K562 (cell line): ENCODE data around the gene CEBPE. TPM values are rescaled to one million over a fixed set of nuclear protein-coding genes. Genes with fewer than 3 reads are reported as not detected.

Source experiments
- BRF2 ChIP-seq: IDR thresholded peaks from 3 replicates; pipeline ENCODE4 v1.6.1; 2011; ENCODE audit warnings: borderline replicate concordance, mild to moderate bottlenecking; ENCODE audit not compliant: insufficient read length, insufficient read depth
- E2F3 ChIP-seq: fragments of 250-450 bp; sonication (Bioruptor Pico); IDR thresholded peaks from 2 replicates; pipeline ENCODE4 v1.4.0; 2020; ENCODE audit warnings: mild to moderate bottlenecking
- EP400 ChIP-seq: fragments of 450-650 bp; IDR thresholded peaks from 2 replicates; pipeline ENCODE4 v1.6.1; 2017; ENCODE audit warnings: antibody characterized with exemption, mild to moderate bottlenecking, moderate library complexity
- FOXJ2 ChIP-seq: fragments of 200-800 bp; sonication (Bioruptor generic); IDR thresholded peaks from 2 replicates; pipeline ENCODE4 v1.6.1; 2016; ENCODE audit warnings: missing genetic modification characterization, missing compliant biosample characterization
- GATAD2B ChIP-seq: fragments of 450-650 bp; IDR thresholded peaks from 2 replicates; pipeline ENCODE4 v1.6.1; 2017; ENCODE audit warnings: mild to moderate bottlenecking, borderline replicate concordance
- NFIC ChIP-seq: fragments of 450-650 bp; IDR thresholded peaks from 2 replicates; pipeline ENCODE4 v1.6.1; 2017; ENCODE audit warnings: mild to moderate bottlenecking, inconsistent platforms
- RFX1 ChIP-seq: fragments of 450-650 bp; IDR thresholded peaks from 2 replicates; pipeline ENCODE4 v1.6.1; 2016; ENCODE audit warnings: mild to moderate bottlenecking, moderate library complexity
- ZKSCAN8 ChIP-seq: fragments of 200-800 bp; sonication (Bioruptor generic); IDR thresholded peaks from 2 replicates; pipeline ENCODE4 v1.6.1; 2016; ENCODE audit warnings: missing genetic modification characterization, missing compliant biosample characterization
- ZNF146 ChIP-seq: IDR thresholded peaks from one replicate; pipeline ENCODE4 v1.6.1; 2018; ENCODE audit warnings: missing compliant biosample characterization; ENCODE audit not compliant: unreplicated experiment
- ZNF197 ChIP-seq: fragments of 200-800 bp; sonication (Bioruptor generic); IDR thresholded peaks from 2 replicates; pipeline ENCODE4 v1.6.1; 2016; ENCODE audit warnings: low read depth, missing genetic modification characterization, missing compliant biosample characterization
- ZNF561 ChIP-seq: fragments of 450-650 bp; formaldehyde crosslinking; conservative IDR thresholded peaks from 2 replicates; pipeline ENCODE4 v1.4.0; 2020; ENCODE audit warnings: mild to moderate bottlenecking, moderate library complexity
- ZNF583 ChIP-seq: fragments of 250-450 bp; sonication (Bioruptor Pico); IDR thresholded peaks from 2 replicates; pipeline ENCODE4 v1.4.0; 2020
- ZNF644 ChIP-seq: fragments of 200-800 bp; sonication (Bioruptor generic); IDR thresholded peaks from 2 replicates; pipeline ENCODE4 v1.6.1; 2016; ENCODE audit warnings: low read depth, missing genetic modification characterization, missing compliant biosample characterization
- polyA plus RNA-seq, 8 experiments: library from polyadenylated mRNA; depleted of rRNA in 4 of 8; stranded (reverse) in 5 of 8; unstranded in 3 of 8; fragments of >200 nt; fragmentation: Nextera tagmentation in 2 of 8; fragmentation: Illumina TruSeq in 1 of 8; extraction: Ambion mirVana in 2 of 8; extraction: Trizol in 1 of 8; gene quantifications; 2 replicates each; pipeline versions ENCODE4 v1.2.1 to v1.2.3, GENCODE V29; 2011 to 2014; ENCODE audit warnings: inconsistent platforms in 1 of 8, missing spikeins in 1 of 8
- total RNA-seq, 7 experiments: library from RNA; depleted of rRNA in 6 of 7; stranded (reverse); fragments of >200 nt in 6 of 7; fragmentation: Illumina TruSeq in 2 of 7; extraction: Trizol in 2 of 7; gene quantifications; 2 replicates each; pipeline versions ENCODE4 v1.2.1 to v1.2.3, GENCODE V29; 2011 to 2021; ENCODE audit warnings: low replicate concordance in 1 of 7
- TF ChIP-seq, protein P1 (sequence below): sonication (generic); formaldehyde crosslinking; IDR thresholded peaks from 2 replicates; pipeline ENCODE4 v1.8.0; 2022; ENCODE audit warnings: mild to moderate bottlenecking, missing genetic modification reagents, borderline replicate concordance
- TF ChIP-seq, protein P2 (sequence below): IDR thresholded peaks from 2 replicates; pipeline ENCODE4 v1.6.1; 2012; ENCODE audit warnings: low read depth, low read length, improper control_type of control experiment, borderline replicate concordance
- TF ChIP-seq, protein P3 (sequence below): sonication (generic); formaldehyde crosslinking; IDR thresholded peaks from 2 replicates; pipeline ENCODE4 v1.8.0; 2022; ENCODE audit warnings: missing genetic modification reagents, mild to moderate bottlenecking, moderate library complexity, borderline replicate concordance
- TF ChIP-seq, protein P4 (sequence below): sonication (generic); formaldehyde crosslinking; IDR thresholded peaks from 2 replicates; pipeline ENCODE4 v1.8.1; 2023; ENCODE audit warnings: missing genetic modification reagents, mild to moderate bottlenecking, borderline replicate concordance

Gene CEBPE
- total and polyA plus RNA-seq, 9 of the 15 experiments (the other 6 are each of a cell fraction or from before 2014, with no cell fraction given), result 0.09 to 0.15 (median 0.13) TPM; not detected in 6

DNA sequence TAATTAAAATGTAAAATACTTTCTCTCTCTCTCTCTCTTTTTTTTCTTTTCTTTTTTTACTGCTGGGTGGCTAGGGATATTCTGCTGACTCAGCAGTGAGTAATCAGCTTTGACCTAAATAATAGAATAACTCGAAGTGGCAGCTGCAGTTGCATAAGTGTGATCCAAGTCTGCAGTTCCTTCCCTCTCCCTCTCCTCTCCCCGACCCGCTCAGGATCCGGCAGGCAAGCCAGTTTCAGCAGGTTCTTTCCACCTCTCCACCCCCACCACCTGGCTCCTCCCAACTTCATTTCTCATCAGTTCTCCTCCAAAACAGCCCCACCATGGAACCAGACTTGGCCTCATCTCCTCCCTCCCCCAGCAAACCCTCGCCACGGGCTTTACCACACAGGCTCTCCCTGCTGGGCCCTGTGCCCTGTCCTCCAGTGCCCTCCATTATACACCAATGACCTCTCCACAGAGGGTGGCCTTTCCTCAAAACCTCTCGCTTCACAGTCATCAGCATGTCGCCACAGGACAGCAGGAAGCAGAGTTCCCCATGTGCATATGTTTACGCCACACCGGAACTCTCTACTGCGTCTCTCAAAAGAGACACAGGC is 42.0 kb upstream of the CEBPE start (continued):
- TF ChIP-seq, protein P1, sequence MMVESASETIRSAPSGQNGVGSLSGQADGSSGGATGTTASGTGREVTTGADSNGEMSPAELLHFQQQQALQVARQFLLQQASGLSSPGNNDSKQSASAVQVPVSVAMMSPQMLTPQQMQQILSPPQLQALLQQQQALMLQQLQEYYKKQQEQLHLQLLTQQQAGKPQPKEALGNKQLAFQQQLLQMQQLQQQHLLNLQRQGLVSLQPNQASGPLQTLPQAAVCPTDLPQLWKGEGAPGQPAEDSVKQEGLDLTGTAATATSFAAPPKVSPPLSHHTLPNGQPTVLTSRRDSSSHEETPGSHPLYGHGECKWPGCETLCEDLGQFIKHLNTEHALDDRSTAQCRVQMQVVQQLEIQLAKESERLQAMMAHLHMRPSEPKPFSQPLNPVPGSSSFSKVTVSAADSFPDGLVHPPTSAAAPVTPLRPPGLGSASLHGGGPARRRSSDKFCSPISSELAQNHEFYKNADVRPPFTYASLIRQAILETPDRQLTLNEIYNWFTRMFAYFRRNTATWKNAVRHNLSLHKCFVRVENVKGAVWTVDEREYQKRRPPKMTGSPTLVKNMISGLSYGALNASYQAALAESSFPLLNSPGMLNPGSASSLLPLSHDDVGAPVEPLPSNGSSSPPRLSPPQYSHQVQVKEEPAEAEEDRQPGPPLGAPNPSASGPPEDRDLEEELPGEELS (CRISPR knock-in tag), result no peak
- TF ChIP-seq ZNF583 (CRISPR knock-in tag) (0 out of 2 replicates have a peak, but pooled peaks have one; percentile 48), ZNF561 (CRISPR knock-in tag) (no peak), RFX1 (no peak), NFIC (0 out of 2 replicates have a peak, but pooled peaks have one; percentile 36), E2F3 (CRISPR knock-in tag) (no peak), ZNF146 (no peak), GATAD2B (no peak), FOXJ2 (tag) (no peak), ZNF644 (tag) (no peak), BRF2 (no peak), ZNF197 (CRISPR knock-in tag) (no peak), EP400 (peak; percentile 63; the same call in 1 of the 2 replicates), ZKSCAN8 (CRISPR knock-in tag) (no peak)
- TF ChIP-seq, protein P2, sequence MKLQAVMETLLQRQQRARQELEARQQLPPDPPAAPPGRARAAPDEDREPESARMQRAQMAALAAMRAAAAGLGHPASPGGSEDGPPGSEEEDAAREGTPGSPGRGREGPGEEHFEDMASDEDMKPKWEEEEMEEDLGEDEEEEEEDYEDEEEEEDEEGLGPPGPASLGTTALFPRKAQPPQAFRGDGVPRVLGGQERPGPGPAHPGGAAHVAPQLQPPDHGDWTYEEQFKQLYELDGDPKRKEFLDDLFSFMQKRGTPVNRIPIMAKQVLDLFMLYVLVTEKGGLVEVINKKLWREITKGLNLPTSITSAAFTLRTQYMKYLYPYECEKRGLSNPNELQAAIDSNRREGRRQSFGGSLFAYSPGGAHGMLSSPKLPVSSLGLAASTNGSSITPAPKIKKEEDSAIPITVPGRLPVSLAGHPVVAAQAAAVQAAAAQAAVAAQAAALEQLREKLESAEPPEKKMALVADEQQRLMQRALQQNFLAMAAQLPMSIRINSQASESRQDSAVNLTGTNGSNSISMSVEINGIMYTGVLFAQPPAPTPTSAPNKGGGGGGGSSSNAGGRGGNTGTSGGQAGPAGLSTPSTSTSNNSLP, result no peak
- TF ChIP-seq, protein P3, sequence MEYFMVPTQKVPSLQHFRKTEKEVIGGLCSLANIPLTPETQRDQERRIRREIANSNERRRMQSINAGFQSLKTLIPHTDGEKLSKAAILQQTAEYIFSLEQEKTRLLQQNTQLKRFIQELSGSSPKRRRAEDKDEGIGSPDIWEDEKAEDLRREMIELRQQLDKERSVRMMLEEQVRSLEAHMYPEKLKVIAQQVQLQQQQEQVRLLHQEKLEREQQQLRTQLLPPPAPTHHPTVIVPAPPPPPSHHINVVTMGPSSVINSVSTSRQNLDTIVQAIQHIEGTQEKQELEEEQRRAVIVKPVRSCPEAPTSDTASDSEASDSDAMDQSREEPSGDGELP, result peak; percentile 56; the same call in 1 of the 2 replicates
- TF ChIP-seq, protein P4, sequence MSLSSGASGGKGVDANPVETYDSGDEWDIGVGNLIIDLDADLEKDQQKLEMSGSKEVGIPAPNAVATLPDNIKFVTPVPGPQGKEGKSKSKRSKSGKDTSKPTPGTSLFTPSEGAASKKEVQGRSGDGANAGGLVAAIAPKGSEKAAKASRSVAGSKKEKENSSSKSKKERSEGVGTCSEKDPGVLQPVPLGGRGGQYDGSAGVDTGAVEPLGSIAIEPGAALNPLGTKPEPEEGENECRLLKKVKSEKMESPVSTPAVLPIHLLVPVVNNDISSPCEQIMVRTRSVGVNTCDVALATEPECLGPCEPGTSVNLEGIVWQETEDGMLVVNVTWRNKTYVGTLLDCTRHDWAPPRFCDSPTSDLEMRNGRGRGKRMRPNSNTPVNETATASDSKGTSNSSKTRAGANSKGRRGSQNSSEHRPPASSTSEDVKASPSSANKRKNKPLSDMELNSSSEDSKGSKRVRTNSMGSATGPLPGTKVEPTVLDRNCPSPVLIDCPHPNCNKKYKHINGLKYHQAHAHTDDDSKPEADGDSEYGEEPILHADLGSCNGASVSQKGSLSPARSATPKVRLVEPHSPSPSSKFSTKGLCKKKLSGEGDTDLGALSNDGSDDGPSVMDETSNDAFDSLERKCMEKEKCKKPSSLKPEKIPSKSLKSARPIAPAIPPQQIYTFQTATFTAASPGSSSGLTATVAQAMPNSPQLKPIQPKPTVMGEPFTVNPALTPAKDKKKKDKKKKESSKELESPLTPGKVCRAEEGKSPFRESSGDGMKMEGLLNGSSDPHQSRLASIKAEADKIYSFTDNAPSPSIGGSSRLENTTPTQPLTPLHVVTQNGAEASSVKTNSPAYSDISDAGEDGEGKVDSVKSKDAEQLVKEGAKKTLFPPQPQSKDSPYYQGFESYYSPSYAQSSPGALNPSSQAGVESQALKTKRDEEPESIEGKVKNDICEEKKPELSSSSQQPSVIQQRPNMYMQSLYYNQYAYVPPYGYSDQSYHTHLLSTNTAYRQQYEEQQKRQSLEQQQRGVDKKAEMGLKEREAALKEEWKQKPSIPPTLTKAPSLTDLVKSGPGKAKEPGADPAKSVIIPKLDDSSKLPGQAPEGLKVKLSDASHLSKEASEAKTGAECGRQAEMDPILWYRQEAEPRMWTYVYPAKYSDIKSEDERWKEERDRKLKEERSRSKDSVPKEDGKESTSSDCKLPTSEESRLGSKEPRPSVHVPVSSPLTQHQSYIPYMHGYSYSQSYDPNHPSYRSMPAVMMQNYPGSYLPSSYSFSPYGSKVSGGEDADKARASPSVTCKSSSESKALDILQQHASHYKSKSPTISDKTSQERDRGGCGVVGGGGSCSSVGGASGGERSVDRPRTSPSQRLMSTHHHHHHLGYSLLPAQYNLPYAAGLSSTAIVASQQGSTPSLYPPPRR (CRISPR knock-in tag), result no peak
